Omental fat pad (tissue), 4 donors: ENCODE measurements around the gene DYRK1B. TPM values are rescaled to one million over a fixed set of nuclear protein-coding genes. Genes with fewer than 3 reads are reported as not detected.

ENCODE experiments used
- ATAC-seq: fragments of 150-250 bp; one replicate; pipeline ENCODE4 v1.9.1; 2016; ENCODE audit warnings: mild to moderate bottlenecking, moderate library complexity; ENCODE audit not compliant: low FRiP score
- DNase-seq: peaks from one replicate; pipeline ENCODE4 v3.0.0-alpha.2; 2019; ENCODE audit warnings: low spot score
- small RNA-seq: library from RNA; depleted of rRNA; stranded (forward); fragments of <200 nt; gene quantifications from one replicate; pipeline ENCODE3, GENCODE V24; 2016
- total RNA-seq, 4 donors: library from RNA; depleted of rRNA; stranded (reverse); fragments of >200 nt; gene quantifications; one replicate each; pipeline ENCODE4 v1.1.0, GENCODE V29; 2016
- TF ChIP-seq, protein P1 (sequence below), 3 donors: fragments of 450-650 bp; IDR thresholded peaks; one replicate each; pipeline ENCODE4 v1.5.1; 2016 to 2017; ENCODE audit warnings: antibody characterized with exemption in 3 of 3, mild to moderate bottlenecking in 3 of 3, moderate library complexity in 2 of 3

Gene DYRK1B
- total RNA-seq, 4 donors from 2014 or later = 4.6 to 9.9 (median 5.3) TPM

GRCh38 chr19:39788244-39788643 lies 45.7 kb downstream of the DYRK1B start:
- DNase-seq (no peak), ATAC-seq (no peak)
- TF ChIP-seq, protein P1, sequence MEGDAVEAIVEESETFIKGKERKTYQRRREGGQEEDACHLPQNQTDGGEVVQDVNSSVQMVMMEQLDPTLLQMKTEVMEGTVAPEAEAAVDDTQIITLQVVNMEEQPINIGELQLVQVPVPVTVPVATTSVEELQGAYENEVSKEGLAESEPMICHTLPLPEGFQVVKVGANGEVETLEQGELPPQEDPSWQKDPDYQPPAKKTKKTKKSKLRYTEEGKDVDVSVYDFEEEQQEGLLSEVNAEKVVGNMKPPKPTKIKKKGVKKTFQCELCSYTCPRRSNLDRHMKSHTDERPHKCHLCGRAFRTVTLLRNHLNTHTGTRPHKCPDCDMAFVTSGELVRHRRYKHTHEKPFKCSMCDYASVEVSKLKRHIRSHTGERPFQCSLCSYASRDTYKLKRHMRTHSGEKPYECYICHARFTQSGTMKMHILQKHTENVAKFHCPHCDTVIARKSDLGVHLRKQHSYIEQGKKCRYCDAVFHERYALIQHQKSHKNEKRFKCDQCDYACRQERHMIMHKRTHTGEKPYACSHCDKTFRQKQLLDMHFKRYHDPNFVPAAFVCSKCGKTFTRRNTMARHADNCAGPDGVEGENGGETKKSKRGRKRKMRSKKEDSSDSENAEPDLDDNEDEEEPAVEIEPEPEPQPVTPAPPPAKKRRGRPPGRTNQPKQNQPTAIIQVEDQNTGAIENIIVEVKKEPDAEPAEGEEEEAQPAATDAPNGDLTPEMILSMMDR (IDR thresholded peaks at IDR 0.05) = no peak

- DNase-seq = no peak
- ATAC-seq = no peak
- TF ChIP-seq, protein P1 (IDR thresholded peaks at IDR 0.05) = no peak
Observed at GRCh38 chr19:39780894-39781293, 53.1 kb downstream of the DYRK1B start.

- no peak for DNase-seq
- ATAC-seq = no peak
- TF ChIP-seq, protein P1 (IDR thresholded peaks at IDR 0.05) = no peak
Observed at GRCh38 chr19:39778763-39779162, 55.2 kb downstream of the DYRK1B start, which contains the start of gene LEUTX. LEUTX (plus strand) TSS chr19:39778854; CDS start chr19:39778921, 67 bp downstream.

Small RNA genes lying within 50 kb of the gene (small RNA-seq; reads per million reads assigned to genes)
- not detected for gene MIR6719

Other genes starting within 250 kb of the DYRK1B start
- not detected for gene LGALS13, start 231.6 kb downstream of the DYRK1B start, total RNA-seq
- not detected for gene LGALS16, start 178.2 kb downstream of the DYRK1B start, total RNA-seq
- not detected for gene LGALS14, start 129.7 kb downstream of the DYRK1B start, total RNA-seq
- gene CLC, start 96.1 kb downstream of the DYRK1B start, total RNA-seq = not detected
- gene LEUTX, start 55.3 kb downstream of the DYRK1B start, total RNA-seq = not detected
- gene FBL, start 12.2 kb upstream of the DYRK1B start, total RNA-seq = 100 to 1,000 TPM; 103 to 194 (median 125) TPM
- gene FCGBP, start 100.5 kb upstream of the DYRK1B start, total RNA-seq = 100 to 1,000 TPM in 1 of 4 donors, 10 to 100 TPM in 3; 12.5 to 197 (median 29.3) TPM
- gene PSMC4, start 137.0 kb upstream of the DYRK1B start, total RNA-seq = 100 to 1,000 TPM in 1 of 4 donors, 10 to 100 TPM in 3; 52.6 to 141 (median 75.4) TPM
- gene ZNF546, start 162.9 kb upstream of the DYRK1B start, total RNA-seq = 10 to 100 TPM in 1 of 4 donors, 1 to 10 TPM in 3; 1.4 to 11.8 (median 6.7) TPM
- gene ZNF780B, start 222.1 kb upstream of the DYRK1B start, total RNA-seq = 10 to 100 TPM in 2 of 4 donors, 1 to 10 TPM in 2; 7.2 to 17.8 (median 10.7) TPM